ENCODE results near the gene LORICRIN.

Gene LORICRIN

GRCh38 chr1:153305682-153306081, 46.2 kb downstream of the LORICRIN start:
- no peak for TF ChIP-seq CTCF (IDR thresholded peaks at IDR 0.05; ENCODE audit: low read depth, low read length)
- no peak overlapping the region for H3K4me3 ChIP-seq (ENCODE audit: low read depth, low read length)

GRCh38 chr1:153306303-153307220, 47.1 kb downstream of the LORICRIN start:
- TF ChIP-seq CTCF (IDR thresholded peaks at IDR 0.05; ENCODE audit: low read depth, low read length), result no peak

GRCh38 chr1:153307221-153307600, 47.7 kb downstream of the LORICRIN start:
- TF ChIP-seq CTCF (IDR thresholded peaks at IDR 0.05; ENCODE audit: low read depth, low read length), result no peak

More at GRCh38 chr1:153306303-153307220, 47.1 kb downstream of the LORICRIN start:
- H3K4me3 ChIP-seq (ENCODE audit: low read depth, low read length), result no peak overlapping the region

GRCh38 chr1:153308540-153308939, 49.1 kb downstream of the LORICRIN start:
- TF ChIP-seq CTCF (IDR thresholded peaks at IDR 0.05; ENCODE audit: low read depth, low read length), result no peak
- H3K4me3 ChIP-seq (ENCODE audit: low read depth, low read length), result no peak overlapping the region

More at GRCh38 chr1:153307221-153307600, 47.7 kb downstream of the LORICRIN start:
- no peak overlapping the region for H3K4me3 ChIP-seq (ENCODE audit: low read depth, low read length)

- TF ChIP-seq CTCF (IDR thresholded peaks at IDR 0.05; ENCODE audit: low read depth, low read length), result no peak
- no peak overlapping the region for H3K4me3 ChIP-seq (ENCODE audit: low read depth, low read length)
Measured at GRCh38 chr1:153309441-153309840, 50.0 kb downstream of the LORICRIN start.

- TF ChIP-seq CTCF (IDR thresholded peaks at IDR 0.05; ENCODE audit: low read depth, low read length), result no peak
- H3K4me3 ChIP-seq (ENCODE audit: low read depth, low read length), result no peak overlapping the region
Measured at GRCh38 chr1:153310526-153310925, 51.0 kb downstream of the LORICRIN start.
